Esophagus muscularis mucosa (tissue), 4 donors: Measurements from ENCODE around the gene STRIP2.

ENCODE experiments used
- EP300 ChIP-seq: sonication (generic); formaldehyde crosslinking; IDR thresholded peaks from one replicate; pipeline ENCODE4 v1.6.1; 2017; ENCODE audit warnings: antibody characterized with exemption
- POLR2A ChIP-seq: fragments of 450-650 bp; IDR thresholded peaks from one replicate; pipeline ENCODE4 v1.6.1; 2017; ENCODE audit warnings: antibody characterized with exemption, moderate library complexity, mild to moderate bottlenecking, low read depth
- TF ChIP-seq, protein P1 (sequence below), 3 experiments: fragments of 200-600 bp in 2 of 3; fragments of 450-650 bp in 1 of 3; sonication (generic) in 2 of 3; IDR thresholded peaks; one replicate each; pipeline ENCODE4 v1.5.1; 2017 to 2019; ENCODE audit warnings: antibody characterized with exemption in 3 of 3, mild to moderate bottlenecking in 2 of 3, moderate library complexity in 1 of 3

- TF ChIP-seq EP300, result no peak
- TF ChIP-seq, protein P1, sequence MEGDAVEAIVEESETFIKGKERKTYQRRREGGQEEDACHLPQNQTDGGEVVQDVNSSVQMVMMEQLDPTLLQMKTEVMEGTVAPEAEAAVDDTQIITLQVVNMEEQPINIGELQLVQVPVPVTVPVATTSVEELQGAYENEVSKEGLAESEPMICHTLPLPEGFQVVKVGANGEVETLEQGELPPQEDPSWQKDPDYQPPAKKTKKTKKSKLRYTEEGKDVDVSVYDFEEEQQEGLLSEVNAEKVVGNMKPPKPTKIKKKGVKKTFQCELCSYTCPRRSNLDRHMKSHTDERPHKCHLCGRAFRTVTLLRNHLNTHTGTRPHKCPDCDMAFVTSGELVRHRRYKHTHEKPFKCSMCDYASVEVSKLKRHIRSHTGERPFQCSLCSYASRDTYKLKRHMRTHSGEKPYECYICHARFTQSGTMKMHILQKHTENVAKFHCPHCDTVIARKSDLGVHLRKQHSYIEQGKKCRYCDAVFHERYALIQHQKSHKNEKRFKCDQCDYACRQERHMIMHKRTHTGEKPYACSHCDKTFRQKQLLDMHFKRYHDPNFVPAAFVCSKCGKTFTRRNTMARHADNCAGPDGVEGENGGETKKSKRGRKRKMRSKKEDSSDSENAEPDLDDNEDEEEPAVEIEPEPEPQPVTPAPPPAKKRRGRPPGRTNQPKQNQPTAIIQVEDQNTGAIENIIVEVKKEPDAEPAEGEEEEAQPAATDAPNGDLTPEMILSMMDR (IDR thresholded peaks at IDR 0.05), result no peak
- TF ChIP-seq POLR2A, result no peak
Measured at GRCh38 chr7:129496653-129497052, 62.4 kb downstream of the STRIP2 start.
